ENCODE results near the gene RAB31.

Gene RAB31

GRCh38 chr18:9822587-9823185 is 114.6 kb downstream of the RAB31 start:
- no peak for DNase-seq

GRCh38 chr18:9823805-9824473 is 115.8 kb downstream of the RAB31 start:
- DNase-seq: no peak

- no peak for DNase-seq
Measured at GRCh38 chr18:9824474-9824832, 116.4 kb downstream of the RAB31 start.

GRCh38 chr18:9824952-9825371 is 116.9 kb downstream of the RAB31 start:
- no peak for DNase-seq

- no peak for DNase-seq
Measured at GRCh38 chr18:9825571-9826073, 117.5 kb downstream of the RAB31 start.

GRCh38 chr18:9826685-9827084 is 118.6 kb downstream of the RAB31 start:
- DNase-seq: no peak

- no peak for DNase-seq
Measured at GRCh38 chr18:9827211-9827792, 119.2 kb downstream of the RAB31 start.

GRCh38 chr18:9827793-9828505 is 119.8 kb downstream of the RAB31 start:
- DNase-seq: no peak

- no peak for DNase-seq
Measured at GRCh38 chr18:9828506-9829396, 120.7 kb downstream of the RAB31 start.

GRCh38 chr18:9829397-9829712 is 121.3 kb downstream of the RAB31 start:
- no peak for DNase-seq

GRCh38 chr18:9831036-9831722 is 123.1 kb downstream of the RAB31 start:
- DNase-seq: no peak

- DNase-seq: no peak
Measured at GRCh38 chr18:9831723-9832199, 123.7 kb downstream of the RAB31 start.

- no peak for DNase-seq
Measured at GRCh38 chr18:9832871-9833270, 124.8 kb downstream of the RAB31 start.

GRCh38 chr18:9834551-9834950 is 126.5 kb downstream of the RAB31 start:
- no peak for DNase-seq

GRCh38 chr18:9835113-9835755 is 127.1 kb downstream of the RAB31 start:
- no peak for DNase-seq

- no peak for DNase-seq
Measured at GRCh38 chr18:9835825-9836224, 127.7 kb downstream of the RAB31 start.

- DNase-seq: no peak
Measured at GRCh38 chr18:9838144-9838877, 130.2 kb downstream of the RAB31 start.

GRCh38 chr18:9839211-9839610 is 131.1 kb downstream of the RAB31 start:
- no peak for DNase-seq

- DNase-seq: no peak
Measured at GRCh38 chr18:9839853-9840252, 131.8 kb downstream of the RAB31 start.

- DNase-seq: no peak
Measured at GRCh38 chr18:9841752-9842151, 133.7 kb downstream of the RAB31 start.

- no peak for DNase-seq
Measured at GRCh38 chr18:9842448-9842847, 134.3 kb downstream of the RAB31 start.

All from SHP77 (cell line).